ENCODE data around the gene TYROBP. TPM values are rescaled to one million over a fixed set of nuclear protein-coding genes. Genes with fewer than 3 reads are reported as not detected.

TYROBP gene
- total and polyA plus RNA-seq, 2 of the 4 experiments (the other 2 are of a cell fraction) = not detected

DNA sequence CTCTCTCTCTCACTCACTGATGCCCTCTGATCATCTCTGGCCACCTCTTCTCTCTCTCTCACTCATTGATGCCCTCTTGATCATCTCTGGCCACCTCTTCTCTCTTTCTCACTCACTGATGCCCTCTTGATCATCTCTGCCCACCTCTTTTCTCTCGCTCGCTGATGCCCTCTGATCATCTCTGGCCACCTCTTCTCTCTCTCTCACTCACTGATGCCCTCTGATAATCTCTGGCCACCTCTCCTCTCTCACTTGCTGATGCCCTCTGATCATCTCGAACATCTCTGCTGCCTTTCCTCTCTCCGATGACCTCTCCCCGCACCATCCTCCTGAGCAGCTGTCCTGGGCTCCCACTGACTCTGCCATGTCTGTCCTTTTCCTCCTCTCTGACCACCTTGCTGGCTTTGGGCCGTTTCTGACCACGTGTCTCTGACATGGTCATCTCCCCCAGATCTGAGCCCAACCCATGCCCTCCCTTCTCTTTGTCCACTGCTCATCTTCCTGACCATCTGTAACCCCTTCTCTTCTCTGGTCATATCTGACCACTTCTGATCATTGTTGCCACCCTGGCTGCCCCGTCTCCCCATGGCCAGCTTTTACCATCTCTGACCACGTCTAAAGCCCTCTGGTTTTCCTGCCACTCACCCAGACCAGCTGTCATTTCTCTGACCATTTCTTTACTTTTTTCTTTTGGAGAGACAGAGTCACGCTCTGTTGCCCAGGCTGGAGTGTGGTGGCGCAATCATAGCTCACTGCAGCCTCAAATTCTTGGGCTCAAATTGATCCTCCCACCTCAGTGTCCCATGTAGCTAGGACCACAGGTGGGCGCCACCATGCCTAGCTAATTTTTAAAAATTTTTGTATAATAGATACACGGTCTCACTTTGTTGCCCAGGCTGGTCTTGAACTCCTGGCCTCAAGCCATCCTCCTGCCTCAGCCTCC, 30.5 kb upstream of the TYROBP start:
- Histone ChIP-seq H3K56ac (ENCODE audit: extremely low read depth, insufficient read depth, low read length) (no peak overlapping the region), H3K27me3 (ENCODE audit: control insufficient read depth, insufficient read depth, low read length) (no peaks in the 10 kb centered on the region), H4K20me1 (ENCODE audit: insufficient read depth, low read length) (peaks cover 17% of the 10 kb centered on the region; the same call in 1 of the 2 replicates), H3K4me1 (ENCODE audit: control insufficient read depth, insufficient read depth, low read length) (peaks cover 8% of the 10 kb centered on the region), H4K8ac (ENCODE audit: low read depth in 2 of 2, low read length in 2 of 2) (no peak overlapping the region), H3K23ac (ENCODE audit: low read depth, low read length) (peak overlapping the region; percentile 4), H2AK9ac (replicated peaks; ENCODE audit: low read depth, low read length, poor library complexity) (no peak overlapping the region), H2AK5ac (ENCODE audit: low read depth, low read length) (no peak overlapping the region), H3K9me1 (ENCODE audit: insufficient read depth, low read length) (peaks cover 9% of the 10 kb centered on the region), H3K4me3 (ENCODE audit: insufficient read depth, low read depth, low read length) (no peak overlapping the region), H3K36me3 (ENCODE audit: control insufficient read depth, insufficient read depth, low read length) (peaks cover 8% of the 10 kb centered on the region; the same call in 1 of the 2 replicates), H3K79me1 (ENCODE audit: low read depth in 1 of 2, low read length in 2 of 2) (peaks cover 15 to 31% of the 10 kb centered on the region in 2 experiments), H3K9me3 (ENCODE audit: control insufficient read depth, insufficient read depth, low read length) (no peaks in the 10 kb centered on the region), H2BK20ac (ENCODE audit: low read depth, low read length) (no peak overlapping the region), H3K4me2 (ENCODE audit: low read depth, low read length) (peak overlapping the region; percentile 85; the same call in 1 of the 2 replicates), H2BK15ac (ENCODE audit: low read depth, low read length) (no peak overlapping the region), H4K91ac (ENCODE audit: insufficient read depth, low read depth, low read length) (no peak overlapping the region), H2AFZ (replicated peaks; ENCODE audit: low read length, poor library complexity) (no peak overlapping the region), H2BK5ac (ENCODE audit: low read depth, low read length, poor library complexity, severe bottlenecking) (no peak overlapping the region), H3K27ac (ENCODE audit: insufficient read depth, low read length) (no peak overlapping the region), H3K9ac (ENCODE audit: low read depth, low read length) (no peak overlapping the region), H3K4ac (ENCODE audit: low read depth, low read length) (no peak overlapping the region), H3K18ac (ENCODE audit: low read depth, low read length) (no peak overlapping the region), H2BK120ac (ENCODE audit: low read depth, low read length) (no peak overlapping the region), H4K5ac (ENCODE audit: low read depth, low read length) (no peak overlapping the region), H3K14ac (replicated peaks; ENCODE audit: low read depth, low read length) (no peak overlapping the region)
- intact Hi-C loops (cut with micrococcal nuclease) (loop anchor here (5.0 kb wide), 1 partner anchor 114 kb away; the partner anchor contains the start of genes THAP8 and WDR62), dilution Hi-C loops (cut with HindIII; ENCODE audit: low sequenced_read_pairs, unreplicated experiment) (no loop called here), in situ Hi-C loops (cut with MboI; ENCODE audit: low sequenced_read_pairs) (no loop called here)
- no TSS peak for BruUV-seq (replicated peaks)
- TF ChIP-seq POLR2A (IDR thresholded peaks at IDR 0.05; ENCODE audit: low read depth, low read length) (no peak), CEBPB (IDR thresholded peaks at IDR 0.05; ENCODE audit: low read depth, low read length) (peak; percentile 70)
- ChIA-PET CTCF (no interaction called here), POLR2A (ENCODE audit: unreplicated experiment) (no interaction called here)
- DNase-seq (no peak), ATAC-seq (ENCODE audit: low read depth) (no peak)
- WGBS, 2 experiments (ENCODE audit: extremely low coverage in 2 of 2, insufficient read length in 1 of 2) = 77% methylated on average over 9 of the region's 13 CpGs; no CpG with 5 or more reads in 1 of the 2 experiments
